Fibroblast of the aortic adventitia (primary cell): ENCODE data around the gene EEPD1. TPM values are rescaled to one million over a fixed set of nuclear protein-coding genes. Genes with fewer than 3 reads are reported as not detected.

Experiments used
- DNase-seq: peaks from one replicate; pipeline ENCODE4 v3.0.0-alpha.2; 2010; ENCODE audit warnings: low read depth
- H3K4me3 ChIP-seq: 2 replicates; pipeline ENCODE4 v1.5.1; 2011; ENCODE audit warnings: low read depth, mild to moderate bottlenecking, control low read depth, low read length, moderate library complexity
- CTCF ChIP-seq: IDR thresholded peaks from 2 replicates; pipeline ENCODE4 v1.5.1; 2011; ENCODE audit warnings: mild to moderate bottlenecking, low read length, control low read depth, inconsistent platforms; ENCODE audit not compliant: insufficient read depth
- total RNA-seq: library from RNA; depleted of rRNA; stranded (reverse); fragments of >200 nt; gene quantifications from 2 replicates; pipeline ENCODE4 v1.2.3, GENCODE V29; 2012; ENCODE audit warnings: low replicate concordance

Gene EEPD1
- total RNA-seq, 1 donor = 5.2 TPM

GRCh38 chr7:36207451-36208291, 54.6 kb downstream of the EEPD1 start:
- H3K4me3 ChIP-seq = no peak overlapping the region
- peak; percentile 26 for DNase-seq
- TF ChIP-seq CTCF = peak; percentile 17

GRCh38 chr7:36208426-36208825, 55.4 kb downstream of the EEPD1 start:
- no peak for TF ChIP-seq CTCF
- no peak for DNase-seq
- H3K4me3 ChIP-seq = no peak overlapping the region

GRCh38 chr7:36208997-36209813, 56.2 kb downstream of the EEPD1 start:
- TF ChIP-seq CTCF = no peak
- no peak for DNase-seq
- no peak overlapping the region for H3K4me3 ChIP-seq

GRCh38 chr7:36209814-36210183, 56.7 kb downstream of the EEPD1 start:
- DNase-seq = no peak
- H3K4me3 ChIP-seq = no peak overlapping the region
- TF ChIP-seq CTCF = no peak

- TF ChIP-seq CTCF = no peak
- no peak for DNase-seq
- no peak overlapping the region for H3K4me3 ChIP-seq
Observed at GRCh38 chr7:36210291-36210922, 57.4 kb downstream of the EEPD1 start.

GRCh38 chr7:36214608-36215456, 61.8 kb downstream of the EEPD1 start:
- peak; percentile 8 for DNase-seq
- no peak overlapping the region for H3K4me3 ChIP-seq
- TF ChIP-seq CTCF = no peak
